ENCODE results near the gene MRPS2.
"Not testable (repeated sequence)": the region's sequence is repeated elsewhere in the genome, so short reads cannot be mapped to it uniquely, and the experiment has no call there.

Gene MRPS2

DNA sequence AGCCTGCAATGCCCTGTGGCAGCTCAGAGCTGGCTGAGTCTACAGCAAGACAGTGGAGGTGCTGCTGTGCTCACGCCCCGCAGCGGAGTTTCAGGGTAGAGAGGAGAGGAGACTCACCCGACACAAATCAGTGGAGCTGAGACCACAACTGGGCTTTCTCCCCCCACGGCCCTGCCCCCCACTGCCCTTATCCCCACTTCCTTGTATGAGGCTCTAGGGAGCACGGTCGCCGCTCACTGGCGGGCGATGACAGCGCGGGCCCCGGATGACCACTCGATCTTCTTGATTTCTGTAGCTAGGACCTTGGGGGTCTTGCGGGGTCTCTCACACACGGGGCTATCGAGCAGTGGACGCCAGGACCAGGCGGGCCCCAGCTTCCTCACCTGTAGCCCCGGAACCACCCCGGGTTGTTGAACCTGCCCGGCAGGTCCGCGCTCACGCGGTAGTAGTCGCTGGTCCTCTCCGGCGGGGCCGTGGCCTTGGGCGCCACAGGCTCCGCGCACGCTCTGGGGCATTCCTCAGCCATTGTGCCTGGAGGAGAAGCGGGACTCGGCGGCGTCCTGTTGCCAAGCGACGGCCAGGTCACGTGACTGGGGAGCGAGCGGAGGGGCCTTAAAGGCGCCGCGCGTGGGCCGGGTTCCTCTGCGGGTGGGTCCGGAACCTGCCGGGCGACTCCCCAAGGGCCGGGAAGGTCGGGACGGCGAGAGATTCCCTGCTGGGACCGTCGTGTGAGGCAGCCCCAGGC, 984 bp upstream of the MRPS2 start:
- peak; percentile 52 to 58 for DNase-seq (ENCODE audit: low read depth in 2 of 2)

DNA sequence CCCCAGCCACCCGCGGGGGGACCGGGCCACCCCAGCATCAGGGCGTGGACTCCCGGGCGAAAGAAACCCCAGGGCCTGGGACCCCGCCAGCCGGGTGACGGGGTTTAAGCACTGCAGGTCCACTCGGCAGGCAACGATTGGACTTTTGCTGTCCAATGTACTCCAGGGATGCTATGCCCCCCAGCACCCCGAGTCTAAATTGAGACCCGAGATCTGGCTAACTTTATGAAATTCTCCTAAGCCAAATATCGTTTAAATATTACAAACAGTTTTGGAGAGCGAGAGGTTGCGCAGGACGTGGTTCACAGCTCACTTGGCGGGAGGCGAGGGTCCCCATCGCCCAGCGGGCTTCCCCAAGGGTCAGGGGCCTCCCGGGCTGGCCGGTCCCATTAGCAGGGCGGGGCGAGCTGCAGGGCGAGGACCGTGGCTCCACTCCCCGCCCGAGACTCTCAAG, 384 bp upstream of the MRPS2 start:
- no peak for DNase-seq (ENCODE audit: low read depth in 2 of 2)

DNA sequence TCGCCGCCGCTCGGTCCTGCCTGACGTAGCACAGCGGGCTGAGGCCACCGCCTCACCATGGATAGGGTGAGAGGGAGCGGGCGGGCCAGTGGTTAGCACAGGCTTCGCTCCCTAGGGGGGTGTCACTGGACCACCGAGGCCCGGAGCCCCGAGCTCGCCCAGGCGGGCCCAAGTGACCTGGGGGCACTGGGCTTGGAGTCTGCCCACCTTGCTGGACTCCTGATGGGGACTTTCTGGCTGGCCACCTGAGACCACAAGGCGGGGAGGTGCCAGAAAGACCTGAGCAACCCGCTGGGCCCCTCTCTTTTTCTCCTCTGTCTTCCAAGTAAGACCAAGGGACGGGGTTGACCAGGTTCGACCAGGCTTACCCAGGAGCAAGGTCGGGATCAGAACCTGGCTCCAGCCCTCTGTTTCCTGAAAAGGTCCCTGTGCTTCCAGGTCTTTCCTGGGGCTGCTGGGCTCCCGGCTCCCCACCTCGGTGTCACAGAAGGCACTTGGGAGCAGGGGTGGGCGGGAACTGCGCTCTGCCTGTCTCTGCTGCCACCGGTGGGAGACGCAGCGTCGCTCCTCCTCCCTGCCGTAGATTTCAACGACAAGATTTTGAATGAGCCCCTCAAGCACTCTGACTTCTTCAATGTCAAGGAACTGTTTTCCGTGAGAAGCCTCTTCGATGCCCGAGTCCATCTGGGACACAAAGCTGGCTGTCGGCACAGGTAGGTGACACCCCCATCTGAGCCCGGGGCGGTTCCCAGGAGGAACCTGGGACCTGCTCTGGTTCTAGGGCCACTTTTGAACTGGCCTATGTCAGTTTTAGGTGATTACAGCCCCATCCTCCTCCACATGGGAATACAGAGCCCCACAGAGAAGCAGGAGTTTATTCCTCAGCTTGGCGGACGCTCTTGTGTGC, 1.0 kb downstream of the MRPS2 start:
- DNase-seq (ENCODE audit: low read depth in 2 of 2) = no peak

DNA sequence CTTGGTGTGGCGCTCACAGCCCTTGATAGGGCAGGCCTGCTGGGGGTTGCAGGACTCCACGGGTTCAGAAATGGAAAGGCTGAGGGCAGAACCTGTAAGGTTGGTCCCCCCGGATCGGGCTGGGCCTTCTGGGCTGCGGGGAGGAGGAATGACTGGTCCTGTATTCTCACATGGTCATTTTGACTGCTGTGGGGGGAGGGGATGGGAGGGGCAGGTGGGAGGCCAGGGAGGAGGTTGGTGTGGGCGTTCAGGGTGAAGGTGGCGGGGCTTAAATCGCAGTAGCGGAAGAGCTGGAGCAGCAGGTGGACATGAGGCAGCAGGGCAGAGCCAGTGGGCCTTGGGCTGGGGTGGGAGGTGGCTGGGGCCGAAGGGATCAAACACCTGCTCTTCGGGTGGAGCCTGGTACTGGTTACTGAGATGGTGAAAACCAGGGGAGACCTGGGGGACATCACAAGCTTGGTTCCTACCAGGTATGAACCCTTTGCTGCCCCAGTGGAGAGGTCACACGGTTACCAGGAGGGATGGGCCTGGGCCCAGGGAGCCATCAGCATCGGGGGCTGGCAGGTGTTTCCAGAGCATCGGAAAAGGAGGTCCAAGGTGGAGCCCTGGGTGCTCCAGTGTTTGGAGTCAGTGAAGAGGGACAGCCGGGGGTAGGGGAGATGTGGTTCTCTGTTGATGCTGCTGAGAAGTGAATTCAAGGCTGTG, 1.8 kb downstream of the MRPS2 start:
- DNase-seq (ENCODE audit: low read depth in 2 of 2) = no peak

DNA sequence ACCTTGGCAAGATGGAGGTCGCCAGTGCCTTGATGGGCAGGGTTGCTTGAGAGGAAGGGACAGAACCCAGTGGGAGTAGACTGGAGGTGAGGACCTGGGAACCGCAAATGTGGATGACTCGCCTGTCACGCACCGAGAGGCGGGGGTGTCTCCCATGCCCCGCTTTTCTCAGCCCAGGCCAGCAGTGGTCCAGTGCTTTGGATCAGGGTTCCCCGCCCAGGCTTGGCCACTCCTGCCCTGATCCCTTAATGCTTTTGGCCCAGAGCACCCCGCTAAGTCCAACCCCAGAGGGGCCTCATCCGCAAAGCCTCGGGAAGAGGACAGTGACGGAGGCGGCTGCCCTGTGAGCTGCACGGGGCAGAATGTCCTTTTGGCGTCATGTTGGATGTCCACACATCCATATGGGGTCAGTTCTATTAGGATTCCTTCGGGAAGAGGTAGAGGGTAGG, 2.4 kb downstream of the MRPS2 start:
- DNase-seq (ENCODE audit: low read depth in 2 of 2) = no peak

DNA sequence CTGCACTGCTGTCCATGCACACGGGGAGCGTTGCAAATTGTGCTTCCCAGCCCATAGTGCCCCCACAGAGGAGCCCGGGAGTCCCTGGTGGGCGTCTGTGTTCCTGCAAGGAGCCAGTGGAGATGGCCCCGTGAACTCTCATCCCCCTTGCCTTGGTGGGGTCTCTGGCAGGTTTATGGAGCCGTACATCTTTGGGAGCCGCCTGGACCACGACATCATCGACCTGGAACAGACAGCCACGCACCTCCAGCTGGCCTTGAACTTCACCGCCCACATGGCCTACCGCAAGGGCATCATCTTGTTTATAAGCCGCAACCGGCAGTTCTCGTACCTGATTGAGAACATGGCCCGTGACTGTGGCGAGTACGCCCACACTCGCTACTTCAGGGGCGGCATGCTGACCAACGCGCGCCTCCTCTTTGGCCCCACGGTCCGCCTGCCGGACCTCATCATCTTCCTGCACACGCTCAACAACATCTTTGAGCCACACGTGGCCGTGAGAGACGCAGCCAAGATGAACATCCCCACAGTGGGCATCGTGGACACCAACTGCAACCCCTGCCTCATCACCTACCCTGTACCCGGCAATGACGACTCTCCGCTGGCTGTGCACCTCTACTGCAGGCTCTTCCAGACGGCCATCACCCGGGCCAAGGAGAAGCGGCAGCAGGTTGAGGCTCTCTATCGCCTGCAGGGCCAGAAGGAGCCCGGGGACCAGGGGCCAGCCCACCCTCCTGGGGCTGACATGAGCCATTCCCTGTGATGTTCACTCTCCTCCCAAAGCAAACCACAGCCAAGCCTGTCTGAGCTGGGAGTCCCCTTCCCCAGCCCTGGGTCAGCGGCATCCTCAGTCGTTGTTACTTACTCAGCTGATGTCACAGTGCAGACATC, 3.1 kb downstream of the MRPS2 start:
- DNase-seq (ENCODE audit: low read depth in 2 of 2) = no peak

DNA sequence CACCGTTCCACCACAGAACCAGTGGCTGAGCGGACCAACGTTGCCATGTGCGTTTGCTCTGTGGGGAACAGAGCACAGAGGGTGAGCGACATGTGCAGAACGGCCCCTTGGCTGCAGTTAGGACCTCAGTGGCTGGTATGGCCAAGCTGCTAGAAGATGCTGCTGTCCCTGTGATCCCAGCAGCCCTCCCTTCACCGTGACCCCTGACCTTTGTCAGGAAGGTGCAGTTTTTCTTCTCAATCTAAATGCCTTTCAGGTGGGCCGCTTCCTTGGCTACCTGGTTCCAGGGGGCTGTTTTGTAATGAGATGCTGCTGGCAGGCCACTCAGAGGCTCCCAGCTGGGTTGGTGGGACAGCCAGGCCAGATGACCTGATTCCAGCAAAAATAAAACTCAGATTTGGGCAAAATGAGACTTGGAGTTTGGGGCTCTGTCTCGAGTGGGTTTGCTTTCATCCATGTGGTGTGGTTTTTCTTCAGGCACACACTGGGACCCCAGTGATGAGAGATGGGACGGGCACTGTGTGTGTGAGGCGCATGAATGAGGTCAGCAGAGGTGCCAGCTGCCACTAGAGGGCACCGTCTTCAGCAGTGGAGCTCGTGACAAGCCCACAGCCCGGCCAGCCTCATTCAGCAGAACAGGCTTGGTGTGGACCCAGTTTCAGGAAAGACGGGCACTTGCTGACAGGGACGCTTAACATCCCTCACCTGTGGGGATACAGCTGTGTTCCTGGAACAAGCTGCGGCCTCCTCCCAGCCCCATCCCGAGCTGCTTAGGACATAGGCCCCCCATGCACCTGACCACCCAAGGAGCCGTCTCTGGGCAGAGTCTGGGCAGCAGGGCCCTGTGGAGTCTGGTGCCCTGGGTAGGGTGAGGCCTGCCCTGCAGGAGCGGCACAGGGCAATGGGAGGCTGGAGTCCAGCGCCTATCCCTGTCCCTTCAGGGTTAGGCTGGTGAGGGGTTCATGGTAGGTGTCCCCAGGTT, 4.1 kb downstream of the MRPS2 start:
- DNase-seq (ENCODE audit: low read depth in 2 of 2) = no peak

DNA sequence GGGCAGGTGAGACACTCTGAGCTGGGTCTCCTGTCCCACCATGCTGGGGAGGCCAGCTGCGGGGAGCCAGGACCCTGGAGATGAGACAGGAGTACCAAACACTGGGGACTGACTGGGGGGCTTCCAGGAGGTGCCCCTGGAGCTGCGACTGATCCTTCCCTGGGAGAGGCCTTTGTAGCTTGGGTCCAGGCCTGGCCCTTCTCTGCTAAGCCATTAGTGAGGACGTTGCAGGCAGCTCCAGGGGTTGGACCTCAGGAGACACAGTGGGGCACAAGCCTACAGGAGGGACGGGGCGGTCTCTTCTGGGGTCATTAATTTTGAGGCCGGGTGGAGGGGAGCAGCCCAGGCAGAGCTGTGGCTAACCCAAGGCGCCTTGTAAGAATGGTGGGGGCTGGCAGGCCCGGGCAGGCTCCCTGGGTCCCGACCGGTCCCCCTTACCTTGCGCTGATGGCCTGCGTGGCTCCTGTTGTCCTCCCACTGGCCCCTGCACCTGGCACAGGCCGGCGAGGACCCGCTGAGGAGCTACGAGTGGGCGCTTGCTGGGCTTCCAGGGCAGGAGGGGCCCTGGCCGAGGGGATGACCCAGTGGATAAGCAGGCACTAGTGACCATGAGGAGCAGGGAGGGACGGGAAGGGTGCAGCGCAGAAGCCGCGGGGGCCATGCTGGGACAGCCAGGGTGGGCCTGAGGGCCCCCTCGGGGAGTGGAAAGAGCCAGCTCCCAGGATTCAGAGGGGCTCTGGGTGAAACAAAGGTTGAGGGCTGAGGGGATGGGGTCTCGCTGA, 5.1 kb downstream of the MRPS2 start:
- DNase-seq (ENCODE audit: low read depth in 2 of 2) = no peak

DNA sequence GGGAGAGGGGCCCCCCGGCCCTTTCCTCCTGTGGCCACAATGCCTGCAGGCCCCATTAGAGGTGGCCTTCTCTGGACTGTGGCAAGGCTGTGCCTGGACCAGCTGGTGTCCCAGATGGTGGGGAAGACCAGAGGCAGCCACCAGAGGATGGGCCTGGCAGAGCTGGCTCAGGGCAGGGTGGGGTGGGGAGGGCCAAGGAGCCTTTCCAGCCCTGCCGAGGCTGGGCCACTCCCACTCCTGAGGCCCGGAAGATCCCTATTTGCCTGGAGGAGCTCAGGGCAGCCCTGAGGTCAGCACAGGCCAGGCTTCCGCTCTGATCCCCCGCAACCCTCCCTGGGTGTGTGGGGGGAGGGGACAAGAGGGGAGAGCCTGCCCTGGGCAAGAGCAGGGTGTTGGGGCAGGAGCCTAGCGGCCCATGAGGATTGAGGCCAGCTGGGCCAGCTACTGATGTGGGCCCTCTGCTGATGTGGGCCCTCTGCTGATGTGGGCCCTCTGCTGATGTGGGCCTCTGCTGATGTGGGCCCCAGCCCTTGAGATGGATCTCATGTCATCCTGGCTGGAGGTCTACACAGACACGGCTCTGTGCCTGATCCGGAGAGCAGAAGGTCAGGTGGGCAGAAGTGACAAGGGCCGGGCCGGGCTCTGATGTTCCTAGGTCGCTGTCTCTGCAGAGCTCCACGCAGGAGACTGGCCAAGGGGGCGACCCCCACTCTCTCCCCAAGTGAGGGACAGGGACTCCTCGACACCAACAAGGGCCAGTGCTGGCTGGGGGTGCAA, 6.0 kb downstream of the MRPS2 start:
- DNase-seq (ENCODE audit: low read depth in 2 of 2) = no peak

DNA sequence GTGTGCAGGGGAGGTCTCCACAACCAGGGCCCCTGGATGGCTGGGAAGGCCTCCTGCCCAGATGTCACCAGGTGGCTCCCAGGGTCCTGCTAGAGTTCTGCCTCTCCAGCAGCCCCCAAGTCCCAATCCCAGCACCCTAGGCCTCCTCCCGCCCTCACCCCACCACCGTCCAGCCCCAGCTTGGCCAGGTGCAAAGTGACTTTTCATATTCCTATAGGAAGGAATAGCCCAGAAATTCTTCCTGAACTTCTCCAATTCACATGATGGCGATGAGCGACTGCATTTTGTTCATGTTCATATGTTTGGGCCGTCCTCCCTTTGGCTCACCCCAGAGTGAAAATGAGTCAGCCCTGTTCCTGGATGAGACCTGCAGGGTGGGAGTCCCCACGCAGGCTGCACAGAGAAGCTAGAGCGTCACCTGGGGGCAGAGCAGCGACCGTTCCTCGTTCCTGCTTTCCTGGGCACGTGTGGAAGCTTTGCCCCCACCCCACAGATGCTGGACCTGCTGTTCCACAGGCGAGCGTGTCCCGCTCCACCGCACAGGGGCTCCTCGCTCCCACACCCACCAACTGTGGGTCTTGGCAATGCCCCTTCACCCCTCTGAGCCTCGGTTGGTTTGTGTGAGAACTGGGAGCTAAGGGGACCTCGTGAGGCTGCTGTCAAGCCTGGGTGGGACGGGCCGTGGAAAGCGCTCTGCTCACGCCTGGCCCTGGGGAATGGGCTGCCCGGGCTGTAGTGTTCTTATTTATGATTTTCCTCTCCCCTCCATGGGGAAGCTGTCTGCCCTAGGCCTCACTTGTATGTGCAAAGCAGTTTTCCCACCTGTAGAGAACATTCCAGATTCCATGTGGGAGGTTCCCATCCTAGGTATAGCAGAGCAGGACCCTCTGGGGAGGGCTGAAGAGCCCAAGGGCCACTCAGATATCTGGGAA, 6.9 kb downstream of the MRPS2 start:
- no peak for DNase-seq (ENCODE audit: low read depth in 2 of 2)

DNA sequence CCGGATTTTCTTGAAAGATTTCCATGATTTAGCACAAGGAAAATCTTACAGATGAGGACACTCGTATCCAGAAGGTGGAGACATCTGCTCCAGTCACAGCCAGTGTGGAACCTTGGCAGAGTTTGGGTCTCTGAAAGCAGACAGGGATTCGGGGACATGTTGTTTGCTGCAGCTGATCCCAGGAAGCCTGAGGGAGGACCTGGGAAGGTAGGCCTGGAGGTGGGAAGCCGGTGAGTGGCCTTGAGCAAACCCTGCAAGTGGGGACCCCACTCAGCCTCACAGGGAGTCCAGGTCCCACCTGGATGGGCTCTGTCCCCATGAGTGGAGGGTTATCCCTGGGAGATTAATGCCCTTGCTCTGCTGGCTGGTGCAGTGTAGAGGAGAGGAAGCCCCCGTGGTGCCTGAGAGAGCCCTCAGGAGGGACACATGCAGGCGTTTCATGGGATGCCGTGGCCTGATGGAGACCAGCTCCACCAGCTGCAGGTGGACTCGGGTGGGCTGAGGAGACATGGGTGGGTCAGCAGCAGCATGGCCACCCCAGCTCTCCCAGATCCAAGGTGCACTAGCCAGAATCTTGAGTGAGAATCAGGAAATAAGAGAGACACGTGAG, 7.8 kb downstream of the MRPS2 start:
- DNase-seq (ENCODE audit: low read depth in 2 of 2) = no peak

DNA sequence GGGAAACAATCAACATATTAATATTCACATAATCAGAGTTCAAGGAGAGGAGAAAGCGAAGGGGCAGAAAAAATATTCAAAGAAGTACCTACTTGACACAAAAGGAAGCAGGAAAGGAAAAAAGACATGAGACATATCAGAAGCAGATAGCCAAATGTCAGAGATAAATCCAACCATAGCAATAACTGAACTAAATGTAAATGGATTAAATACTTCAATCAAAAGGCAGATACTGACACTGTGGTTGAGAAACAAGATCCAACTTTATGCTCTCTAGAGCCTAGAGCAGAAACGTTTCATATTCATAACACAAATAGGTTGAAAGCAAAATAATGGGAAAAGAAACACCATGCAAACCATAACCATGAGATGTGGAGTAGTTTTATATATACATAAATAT, 9.0 kb downstream of the MRPS2 start:
- DNase-seq (ENCODE audit: low read depth in 2 of 2) = no peak

DNA sequence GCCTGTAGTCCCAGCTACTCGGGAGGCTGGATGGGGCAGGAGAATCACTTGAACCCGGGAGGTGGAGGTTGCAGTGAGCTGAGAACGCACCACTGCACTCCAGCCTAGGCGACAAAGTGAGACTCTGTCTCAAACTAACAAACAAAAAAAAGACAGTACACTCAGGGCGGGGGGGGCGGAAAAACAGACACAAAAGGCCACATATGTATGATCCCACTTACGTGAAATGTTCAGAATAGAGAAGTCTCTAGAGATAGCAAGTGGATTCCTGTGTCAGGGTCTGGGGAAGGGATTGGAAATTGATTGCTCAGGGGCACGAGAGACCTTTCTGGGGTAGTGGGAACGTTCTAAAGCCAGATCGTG, 11.7 kb downstream of the MRPS2 start:
- DNase-seq (ENCODE audit: low read depth in 2 of 2) = no peak

DNA sequence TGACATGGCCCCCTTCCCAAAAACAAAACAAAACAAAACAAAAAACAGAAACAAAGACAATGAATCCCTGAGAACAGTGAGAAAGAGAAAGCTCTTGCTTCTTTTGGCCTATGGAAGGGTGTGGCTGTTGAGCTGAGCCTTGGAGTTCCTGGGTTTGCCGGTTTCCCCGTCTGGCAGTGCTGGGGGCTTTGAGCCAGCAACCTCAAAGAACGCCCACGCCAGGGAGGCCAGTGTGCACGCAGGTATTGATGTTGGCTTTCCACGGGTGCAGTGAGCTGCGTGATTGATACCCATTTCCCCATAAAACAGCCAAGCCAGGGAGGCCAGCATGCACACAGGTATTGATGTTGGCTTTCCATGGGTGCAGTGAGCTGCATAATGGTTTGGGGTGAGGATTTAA, 12.4 kb downstream of the MRPS2 start:
- DNase-seq (ENCODE audit: low read depth in 2 of 2) = no peak

DNA sequence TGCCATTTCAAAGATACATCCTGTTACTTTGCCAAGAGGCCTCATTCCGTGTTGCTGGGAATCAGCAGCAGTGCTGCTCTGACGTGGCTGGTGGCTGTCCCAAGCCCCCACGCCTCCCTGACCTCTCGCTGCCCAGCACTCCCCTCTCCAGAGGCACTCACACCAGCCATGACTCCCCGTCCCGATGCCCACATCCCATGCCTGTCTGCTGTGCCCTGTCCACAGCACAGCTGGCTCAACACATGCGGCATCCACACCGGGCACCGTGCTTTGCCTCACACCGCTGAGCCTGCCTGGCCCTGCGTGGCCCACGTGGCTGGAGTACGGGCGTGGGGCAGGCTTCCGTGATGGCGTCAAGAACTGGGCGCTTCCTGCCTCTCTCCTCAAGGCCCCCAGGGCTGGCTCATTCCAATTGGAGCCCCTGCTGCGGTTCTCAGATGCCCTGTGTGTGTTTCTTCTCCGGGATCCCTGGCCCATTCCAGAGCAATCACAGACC, 12.9 kb downstream of the MRPS2 start:
- no peak for DNase-seq (ENCODE audit: low read depth in 2 of 2)

DNA sequence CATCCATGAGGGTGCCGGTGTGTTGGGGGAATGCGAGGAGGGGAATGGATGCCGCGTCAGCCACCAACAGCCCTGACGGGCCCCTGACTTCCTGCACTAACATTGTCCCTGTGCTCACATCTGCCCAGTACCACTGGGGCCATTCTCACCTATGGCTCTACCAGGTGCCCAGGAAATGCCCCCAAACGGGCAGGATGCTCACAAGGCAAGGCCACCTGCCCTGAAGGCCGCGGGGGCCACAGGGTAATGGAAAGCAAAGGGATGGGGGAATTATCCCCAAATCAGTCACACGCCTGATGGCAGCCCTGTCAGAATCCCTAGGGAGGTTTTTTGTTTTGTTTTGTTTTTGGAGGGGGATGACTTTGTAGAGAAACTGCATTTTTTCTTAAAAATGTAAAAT, 13.4 kb downstream of the MRPS2 start:
- DNase-seq (ENCODE audit: low read depth in 2 of 2) = not testable (repeated sequence)

All from fibroblast of skin of left biceps (primary cell).